K562 (cell line): ENCODE data around the gene UBE2L3. TPM values are rescaled to one million over a fixed set of nuclear protein-coding genes. Genes with fewer than 3 reads are reported as not detected.

ENCODE experiments used
- COPS2 ChIP-seq: fragments of 450-650 bp; conservative IDR thresholded peaks from 2 replicates; pipeline ENCODE4 v1.6.1; 2016; ENCODE audit warnings: mild to moderate bottlenecking, moderate library complexity
- EGR1 ChIP-seq: fragments of 450-650 bp; conservative IDR thresholded peaks from 2 replicates; pipeline ENCODE4 v1.6.1; 2017; ENCODE audit warnings: mild to moderate bottlenecking
- GABPA ChIP-seq: fragments of 200-800 bp; sonication (Bioruptor generic); conservative IDR thresholded peaks from 2 replicates; pipeline ENCODE4 v1.6.1; 2016; ENCODE audit warnings: low read depth, missing genetic modification characterization, missing compliant biosample characterization
- HDAC3 ChIP-seq: fragments of 450-650 bp; IDR thresholded peaks from 2 replicates; pipeline ENCODE4 v1.6.1; 2018; ENCODE audit warnings: borderline replicate concordance, mild to moderate bottlenecking, moderate library complexity; ENCODE audit not compliant: partially characterized antibody
- IFI16 ChIP-seq: fragments of 250-450 bp; sonication (Bioruptor Pico); IDR thresholded peaks from 2 replicates; pipeline ENCODE4 v2.1.2; 2022; ENCODE audit warnings: mild to moderate bottlenecking, inconsistent platforms
- NCOA2 ChIP-seq, 2 experiments: fragments of 450-650 bp; IDR thresholded peaks; 2 replicates each; pipeline ENCODE4 v1.6.1; 2018; ENCODE audit warnings: mild to moderate bottlenecking in 2 of 2, moderate library complexity in 1 of 2; ENCODE audit not compliant: partially characterized antibody in 2 of 2
- NCOA4 ChIP-seq: fragments of 450-650 bp; IDR thresholded peaks from 2 replicates; pipeline ENCODE4 v1.6.1; 2018; ENCODE audit warnings: mild to moderate bottlenecking; ENCODE audit not compliant: partially characterized antibody
- NCOR1 ChIP-seq: fragments of 450-650 bp; IDR thresholded peaks from 2 replicates; pipeline ENCODE4 v1.6.1; 2016; ENCODE audit warnings: mild to moderate bottlenecking, moderate library complexity
- NKRF ChIP-seq: fragments of 450-650 bp; IDR thresholded peaks from 2 replicates; pipeline ENCODE4 v1.6.1; 2016; ENCODE audit warnings: borderline replicate concordance
- PCBP2 ChIP-seq: fragments of 200-400 bp; formaldehyde crosslinking; IDR thresholded peaks from 2 replicates; pipeline ENCODE4 v1.6.1; 2018; ENCODE audit warnings: low read length, low read depth, mild to moderate bottlenecking, moderate library complexity; ENCODE audit not compliant: poor library complexity, severe bottlenecking
- RFX7 ChIP-seq: fragments of 250-450 bp; sonication (Bioruptor Pico); IDR thresholded peaks from 2 replicates; pipeline ENCODE4 v1.5.1; 2021; ENCODE audit warnings: mild to moderate bottlenecking
- SAFB ChIP-seq: fragments of 200-400 bp; formaldehyde crosslinking; IDR thresholded peaks from 2 replicates; pipeline ENCODE4 v1.6.1; 2017; ENCODE audit warnings: low read depth, low read length, borderline replicate concordance
- SIN3B ChIP-seq: fragments of 450-650 bp; IDR thresholded peaks from 2 replicates; pipeline ENCODE4 v1.6.1; 2017; ENCODE audit warnings: low read depth, mild to moderate bottlenecking, moderate library complexity
- SRSF1 ChIP-seq: fragments of 200-400 bp; formaldehyde crosslinking; IDR thresholded peaks from 2 replicates; pipeline ENCODE4 v1.6.1; 2017; ENCODE audit warnings: mild to moderate bottlenecking, low read depth, low read length, moderate library complexity
- UBTF ChIP-seq, 2 experiments: IDR thresholded peaks; 2 replicates each; pipeline ENCODE4 v1.6.1; 2012; ENCODE audit warnings: improper control_type of control experiment in 2 of 2, low read depth in 2 of 2, low read length in 2 of 2, borderline replicate concordance in 1 of 2
- ZNF253 ChIP-seq: fragments of 250-450 bp; sonication (Bioruptor Pico); conservative IDR thresholded peaks from 2 replicates; pipeline ENCODE4 v1.6.1; 2021; ENCODE audit warnings: mild to moderate bottlenecking
- ZNF324 ChIP-seq: fragments of 250-450 bp; sonication (Bioruptor Pico); IDR thresholded peaks from 2 replicates; pipeline ENCODE4 v1.4.0; 2020; ENCODE audit warnings: mild to moderate bottlenecking
- ZNF41 ChIP-seq: fragments of 250-450 bp; sonication (Bioruptor Pico); conservative IDR thresholded peaks from 2 replicates; pipeline ENCODE4 v1.4.0; 2020; ENCODE audit warnings: mild to moderate bottlenecking
- ZNF609 ChIP-seq: sonication (generic); formaldehyde crosslinking; IDR thresholded peaks from 2 replicates; pipeline ENCODE4 v1.8.1; 2023; ENCODE audit warnings: missing genetic modification reagents, mild to moderate bottlenecking, borderline replicate concordance
- polyA plus RNA-seq, 8 experiments: library from polyadenylated mRNA; depleted of rRNA in 4 of 8; stranded (reverse) in 5 of 8; unstranded in 3 of 8; fragments of >200 nt; fragmentation: Nextera tagmentation in 2 of 8; fragmentation: Illumina TruSeq in 1 of 8; extraction: Ambion mirVana in 2 of 8; extraction: Trizol in 1 of 8; gene quantifications; 2 replicates each; pipeline versions ENCODE4 v1.2.1 to v1.2.3, GENCODE V29; 2011 to 2014; ENCODE audit warnings: inconsistent platforms in 1 of 8, missing spikeins in 1 of 8
- total RNA-seq, 7 experiments: library from RNA; depleted of rRNA in 6 of 7; stranded (reverse); fragments of >200 nt in 6 of 7; fragmentation: Illumina TruSeq in 2 of 7; extraction: Trizol in 2 of 7; gene quantifications; 2 replicates each; pipeline versions ENCODE4 v1.2.1 to v1.2.3, GENCODE V29; 2011 to 2021; ENCODE audit warnings: low replicate concordance in 1 of 7

Gene UBE2L3
- total and polyA plus RNA-seq, 9 of the 15 experiments (the other 6 are each of a cell fraction or from before 2014, with no cell fraction given): 215 to 625 (median 285) TPM

GRCh38 chr22:21582801-21583740 lies 15.6 kb downstream of the UBE2L3 start (continued):
- no peak for TF ChIP-seq NKRF
- TF ChIP-seq SAFB: no peak
- TF ChIP-seq ZNF253 (CRISPR knock-in tag): no peak
- no peak for TF ChIP-seq RFX7
- no peak for TF ChIP-seq ZNF609 (CRISPR knock-in tag)
- TF ChIP-seq UBTF (IDR thresholded peaks at IDR 0.05; ENCODE audit: borderline replicate concordance in 1 of 2, low read depth in 2 of 2, low read length in 2 of 2): no peak
- TF ChIP-seq HDAC3: no peak
- no peak for TF ChIP-seq SIN3B
- no peak for TF ChIP-seq GABPA
- no peak for TF ChIP-seq ZNF41 (CRISPR knock-in tag)
- TF ChIP-seq NCOR1: no peak
- TF ChIP-seq ZNF324 (CRISPR knock-in tag): no peak
- TF ChIP-seq COPS2: no peak
- TF ChIP-seq PCBP2: no peak
- no peak for TF ChIP-seq IFI16 (CRISPR knock-in tag)
- TF ChIP-seq EGR1: no peak
- no peak for TF ChIP-seq SRSF1
- no peak for TF ChIP-seq NCOA4
- TF ChIP-seq NCOA2 (IDR thresholded peaks at IDR 0.05; ENCODE audit: partially characterized antibody in 2 of 2): no peak
